GM19240 (cell line): Measurements from ENCODE around the gene DDX41.
"Not testable (repeated sequence)": the region's sequence is repeated elsewhere in the genome, so short reads cannot be mapped to it uniquely, and the experiment has no call there.

ENCODE experiments used
- DNase-seq: peaks from one replicate; pipeline ENCODE4 v3.0.0; 2011; ENCODE audit warnings: low spot score; ENCODE audit not compliant: insufficient read length

Gene DDX41

GRCh38 chr5:177498013-177498787 is 18.6 kb downstream of the DDX41 start:
- DNase-seq = no peak

GRCh38 chr5:177497292-177498012 is 19.3 kb downstream of the DDX41 start, which contains the start of gene PDLIM7:
Gene PDLIM7 (minus strand): TSS chr5:177497604. CDS start chr5:177496512, 1,092 bp downstream.
- peak; percentile 93 for DNase-seq

- DNase-seq = no peak
These were observed 20.0 kb downstream of the DDX41 start for GRCh38 chr5:177496727-177497291.

- no peak for DNase-seq
These were observed 20.6 kb downstream of the DDX41 start for GRCh38 chr5:177496070-177496726.

GRCh38 chr5:177495243-177496060 is 21.3 kb downstream of the DDX41 start:
- no peak for DNase-seq

- no peak for DNase-seq
These were observed 22.2 kb downstream of the DDX41 start for GRCh38 chr5:177494346-177495195.

GRCh38 chr5:177493795-177494345 is 22.9 kb downstream of the DDX41 start:
- no peak for DNase-seq

- no peak for DNase-seq
These were observed 23.9 kb downstream of the DDX41 start for GRCh38 chr5:177492841-177493240.

- DNase-seq = no peak
These were observed 24.6 kb downstream of the DDX41 start for GRCh38 chr5:177491983-177492746.

GRCh38 chr5:177491429-177491945 is 25.3 kb downstream of the DDX41 start:
- DNase-seq = no peak

- no peak for DNase-seq
These were observed 25.8 kb downstream of the DDX41 start for GRCh38 chr5:177490992-177491391.

- no peak for DNase-seq
These were observed 26.3 kb downstream of the DDX41 start for GRCh38 chr5:177490311-177490991.

GRCh38 chr5:177489119-177489716 is 27.5 kb downstream of the DDX41 start:
- DNase-seq = no peak

GRCh38 chr5:177487975-177488374 is 28.8 kb downstream of the DDX41 start:
- no peak for DNase-seq

GRCh38 chr5:177487144-177487543 is 29.6 kb downstream of the DDX41 start:
- DNase-seq = no peak

GRCh38 chr5:177486256-177486655 is 30.5 kb downstream of the DDX41 start:
- DNase-seq = no peak

- DNase-seq = not testable (repeated sequence)
These were observed 31.0 kb downstream of the DDX41 start for GRCh38 chr5:177485753-177486152.
